H1 (cell line): ENCODE measurements around the gene GNAI1. TPM values are rescaled to one million over a fixed set of nuclear protein-coding genes. Genes with fewer than 3 reads are reported as not detected.

Experiments used
- CTCF ChIA-PET: fragments of 300-600 bp; sonication (Branson Sonifier 250); formaldehyde crosslinking; loops from one replicate; lab custom pipeline; 2021; ENCODE audit not compliant: partially characterized antibody; lab: Charles Lee
- POLR2A ChIA-PET: fragments of 300-600 bp; sonication (Branson Sonifier 250); formaldehyde crosslinking; loops from one replicate; lab custom pipeline; 2021; ENCODE audit warnings: inconsistent platforms; ENCODE audit not compliant: partially characterized antibody; lab: Charles Lee
- DNase-seq, 2 experiments: peaks; one replicate each; pipeline versions ENCODE4 v3.0.0 to v3.0.0-alpha.2; 2010 to 2022; ENCODE audit warnings: low spot score in 2 of 2, low read depth in 1 of 2, mixed read lengths in 1 of 2
- FAIRE-seq: peaks from 2 replicates; lab custom pipeline; 2011; peaks lifted over from hg19 to GRCh38; lab: Jason Lieb, UNC
- H2AFZ ChIP-seq: 2 replicates; pipeline ENCODE4 v1.8.1; 2012; ENCODE audit warnings: low read length, inconsistent platforms
- H2AK5ac ChIP-seq: 2 replicates; pipeline ENCODE4 v1.6.1; 2013; ENCODE audit warnings: low read depth, low read length
- H2BK120ac ChIP-seq: replicated peaks from 2 replicates; pipeline ENCODE3; 2013; ENCODE audit warnings: low read depth, low read length, inconsistent platforms
- H2BK12ac ChIP-seq: 2 replicates; pipeline ENCODE4 v1.6.1; 2013; ENCODE audit warnings: low read depth, low read length
- H2BK15ac ChIP-seq: 2 replicates; pipeline ENCODE4 v1.6.1; 2013; ENCODE audit warnings: low read length
- H2BK20ac ChIP-seq: 2 replicates; pipeline ENCODE4 v1.6.1; 2013; ENCODE audit warnings: low read length
- H2BK5ac ChIP-seq: 2 replicates; pipeline ENCODE4 v1.6.1; 2013; ENCODE audit warnings: low read depth, low read length
- H3K14ac ChIP-seq: 2 replicates; pipeline ENCODE4 v1.6.1; 2013; ENCODE audit warnings: inconsistent platforms; ENCODE audit not compliant: insufficient read length
- H3K18ac ChIP-seq: 2 replicates; pipeline ENCODE4 v1.6.1; 2013; ENCODE audit warnings: low read length; ENCODE audit errors: extremely low read depth
- H3K23ac ChIP-seq: 2 replicates; pipeline ENCODE4 v1.6.1; 2013; ENCODE audit warnings: inconsistent platforms; ENCODE audit not compliant: insufficient read length
- H3K23me2 ChIP-seq: 2 replicates; pipeline ENCODE4 v1.6.1; 2013; ENCODE audit warnings: low read depth, low read length
- H3K27ac ChIP-seq: 2 replicates; pipeline ENCODE4 v1.6.1; 2011; ENCODE audit warnings: low read depth, low read length, inconsistent platforms
- H3K27me3 ChIP-seq, 4 experiments: replicated peaks in 1 of 4; 1 replicate in 1 of 4; 2 replicates in 3 of 4; pipeline versions ENCODE4 v1.6.1 to v1.8.1; 2011 to 2013; ENCODE audit warnings: low read length in 3 of 4, mild to moderate bottlenecking in 3 of 4, inconsistent platforms in 2 of 4, mixed read lengths in 2 of 4, moderate library complexity in 1 of 4; ENCODE audit not compliant: control insufficient read depth in 3 of 4, insufficient read depth in 3 of 4; ENCODE audit errors: extremely low read depth in 1 of 4
- H3K36me3 ChIP-seq, 4 experiments: 2 replicates each; pipeline versions ENCODE4 v1.6.1 to v1.8.1; 2011 to 2013; ENCODE audit warnings: mild to moderate bottlenecking in 4 of 4, low read length in 3 of 4, moderate library complexity in 2 of 4, control low read depth in 1 of 4, inconsistent platforms in 1 of 4; ENCODE audit not compliant: insufficient read depth in 4 of 4, control insufficient read depth in 2 of 4
- H3K4ac ChIP-seq: replicated peaks from 2 replicates; pipeline ENCODE3; 2013; ENCODE audit warnings: low read length, low read depth, mixed read lengths, inconsistent platforms; ENCODE audit not compliant: insufficient read length
- H3K4me1 ChIP-seq, 4 experiments: replicated peaks in 1 of 4; 1 replicate in 1 of 4; 2 replicates in 3 of 4; pipeline versions ENCODE4 v1.6.1 to v1.8.1; 2011 to 2013; ENCODE audit warnings: low read length in 3 of 4, inconsistent platforms in 2 of 4, mixed read lengths in 1 of 4; ENCODE audit not compliant: insufficient read depth in 4 of 4, control insufficient read depth in 3 of 4
- H3K4me2 ChIP-seq, 2 experiments: 2 replicates each; pipeline versions ENCODE4 v1.6.1 to v1.8.1; 2011 to 2013; ENCODE audit warnings: low read depth in 2 of 2, low read length in 2 of 2, control low read depth in 1 of 2, inconsistent platforms in 1 of 2, mild to moderate bottlenecking in 1 of 2; ENCODE audit not compliant: insufficient read depth in 1 of 2
- H3K4me3 ChIP-seq, 4 experiments: fragments of 200-600, 300-600 bp in 1 of 4; sonication (generic), shearing (Covaris generic), sonication (Bioruptor Twin) in 1 of 4; 2 replicates each; pipeline versions ENCODE4 v1.5.1 to v1.8.1; 2011 to 2016; ENCODE audit warnings: low read length in 4 of 4, low read depth in 3 of 4, control low read depth in 2 of 4, inconsistent platforms in 2 of 4, mild to moderate bottlenecking in 2 of 4, mixed read lengths in 1 of 4, moderate library complexity in 1 of 4; ENCODE audit not compliant: insufficient read depth in 2 of 4; ENCODE audit errors: extremely low read depth in 1 of 4
- H3K56ac ChIP-seq: replicated peaks from 2 replicates; pipeline ENCODE3; 2013; ENCODE audit warnings: low read depth, mild to moderate bottlenecking, mixed read lengths, low read length, inconsistent platforms; ENCODE audit not compliant: insufficient read length
- H3K79me1 ChIP-seq: 2 replicates; pipeline ENCODE4 v1.6.1; 2013; ENCODE audit warnings: low read depth, low read length, control low read depth
- H3K79me2 ChIP-seq, 2 experiments: 2 replicates each; pipeline versions ENCODE4 v1.6.1 to v1.8.1; 2012 to 2013; ENCODE audit warnings: low read length in 2 of 2, mild to moderate bottlenecking in 2 of 2, inconsistent platforms in 1 of 2; ENCODE audit not compliant: insufficient read depth in 2 of 2, control insufficient read depth in 1 of 2
- H3K9ac ChIP-seq, 4 experiments: replicated peaks in 1 of 4; 1 replicate in 1 of 4; 2 replicates in 3 of 4; pipeline versions ENCODE4 v1.6.1 to v1.8.1; 2011 to 2013; ENCODE audit warnings: low read depth in 3 of 4, low read length in 3 of 4, control low read depth in 2 of 4, mild to moderate bottlenecking in 2 of 4, moderate library complexity in 2 of 4, inconsistent platforms in 1 of 4; ENCODE audit errors: extremely low read depth in 1 of 4
- H3K9me3 ChIP-seq, 2 experiments: 2 replicates each; pipeline versions ENCODE4 v1.6.1 to v1.8.1; 2012 to 2013; ENCODE audit warnings: mild to moderate bottlenecking in 2 of 2, moderate library complexity in 2 of 2, control low read depth in 1 of 2, inconsistent platforms in 1 of 2, low read depth in 1 of 2, low read length in 1 of 2, mixed read lengths in 1 of 2; ENCODE audit not compliant: insufficient read depth in 2 of 2
- H4K20me1 ChIP-seq, 2 experiments: replicated peaks in 1 of 2; 2 replicates each; pipeline versions ENCODE3 to v1.8.1; 2011 to 2013; ENCODE audit warnings: inconsistent platforms in 2 of 2, low read length in 2 of 2, mild to moderate bottlenecking in 1 of 2; ENCODE audit not compliant: insufficient read depth in 2 of 2, control insufficient read depth in 1 of 2
- H4K5ac ChIP-seq: 2 replicates; pipeline ENCODE4 v1.6.1; 2013; ENCODE audit warnings: low read length, low read depth, mixed read lengths, inconsistent platforms; ENCODE audit not compliant: insufficient read length
- H4K8ac ChIP-seq: 2 replicates; pipeline ENCODE4 v1.8.0; 2013; ENCODE audit warnings: mild to moderate bottlenecking, moderate library complexity, low read length, inconsistent platforms; ENCODE audit not compliant: insufficient read depth; ENCODE audit errors: extremely low read depth
- H4K91ac ChIP-seq: replicated peaks from 2 replicates; pipeline ENCODE3; 2013; ENCODE audit warnings: low read length, mixed read lengths, inconsistent platforms; ENCODE audit not compliant: insufficient read length
- EGR1 ChIP-seq: IDR thresholded peaks from 2 replicates; pipeline ENCODE4 v1.6.1; 2011; ENCODE audit warnings: low read depth, low read length, borderline replicate concordance
- HDAC2 ChIP-seq, 2 experiments: fragments of 300-600 bp in 1 of 2; sonication (generic) in 1 of 2; IDR thresholded peaks; 2 replicates each; pipeline ENCODE4 v1.6.1; 2011 to 2012; ENCODE audit warnings: low read depth in 2 of 2, low read length in 2 of 2, mild to moderate bottlenecking in 2 of 2, moderate library complexity in 2 of 2, borderline replicate concordance in 1 of 2, inconsistent platforms in 1 of 2
- POU5F1 ChIP-seq: IDR thresholded peaks from 2 replicates; pipeline ENCODE4 v1.6.1; 2011; ENCODE audit warnings: low read depth, mild to moderate bottlenecking, low read length, moderate library complexity
- SIN3A ChIP-seq, 2 experiments: IDR thresholded peaks in 1 of 2; conservative IDR thresholded peaks in 1 of 2; 2 replicates each; pipeline ENCODE4 v1.6.1; 2011 to 2012; ENCODE audit warnings: low read length in 2 of 2, improper control_type of control experiment in 1 of 2, low read depth in 1 of 2, mild to moderate bottlenecking in 1 of 2
- TAF7 ChIP-seq: optimal IDR thresholded peaks from 2 replicates; pipeline ENCODE3; 2011; ENCODE audit warnings: low read depth, mild to moderate bottlenecking, inconsistent platforms, low read length, moderate library complexity, borderline replicate concordance
- TEAD4 ChIP-seq: IDR thresholded peaks from 2 replicates; pipeline ENCODE4 v1.6.1; 2012; ENCODE audit warnings: low read depth, low read length, inconsistent platforms, mixed read lengths
- WGBS, 2 experiments: shearing (Covaris generic) in 1 of 2; methylation state at CpG; one replicate each; pipeline versions ENCODE4 v1.1.6 to v1.1.7; 2013 to 2015; ENCODE audit warnings: low lambda C conversion rate in 2 of 2, mixed read lengths in 2 of 2, inconsistent platforms in 1 of 2, low coverage in 1 of 2, missing lambda C conversion rate in 1 of 2; ENCODE audit not compliant: insufficient replicate concordance in 2 of 2, insufficient coverage in 1 of 2, insufficient read length in 1 of 2; ENCODE audit errors: extremely low coverage in 1 of 2, missing lambda C conversion rate in 1 of 2; 5-methylcytosine and 5-hydroxymethylcytosine counted together
- polyA plus RNA-seq, 7 experiments: library from polyadenylated mRNA; depleted of rRNA in 3 of 7; stranded (reverse) in 5 of 7; unstranded in 2 of 7; fragments of >200 nt in 5 of 7; fragments of 200-250 nt in 2 of 7; gene quantifications; 1 replicate in 5 of 7; 2 replicates in 1 of 7; 4 replicates in 1 of 7; pipeline versions ENCODE4 v1.2.1 to v1.2.3, GENCODE V29; 2011 to 2013; ENCODE audit warnings: missing spikeins in 2 of 7, mixed read lengths in 2 of 7
- total RNA-seq: library from RNA; stranded (reverse); fragmentation: NEBNext Ultra II Directional; extraction: Animal tissue kit (Norgen Biotek cat#: 25700); gene quantifications from 2 replicates; pipeline ENCODE4 v1.2.1, GENCODE V29; 2021

The GNAI1 gene
- total and polyA plus RNA-seq, 2 of the 8 experiments (the other 6 are each of a cell fraction or from before 2014, with no cell fraction given), result 8.0 to 29.5 TPM

DNA sequence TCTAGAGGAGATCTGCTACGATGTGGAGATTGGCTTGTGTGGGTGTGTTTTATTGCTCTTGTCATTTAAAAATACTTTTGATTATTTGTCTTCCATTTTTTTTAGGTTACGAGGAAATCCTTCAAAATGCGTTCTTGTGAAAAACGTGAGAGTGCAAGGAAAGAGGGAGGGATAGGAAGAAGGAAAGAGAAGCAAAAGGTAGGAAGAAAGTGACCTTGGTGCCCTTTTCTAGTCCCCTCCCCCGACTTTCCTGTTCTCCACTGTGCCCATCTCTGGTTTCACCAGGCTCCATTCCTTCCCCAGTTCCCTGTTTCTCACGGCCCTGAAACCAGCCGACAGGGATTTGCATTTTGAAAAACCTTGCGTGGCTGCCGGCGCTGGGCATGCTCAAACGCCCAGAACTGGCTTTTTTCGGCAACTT lies 506 bp upstream of the GNAI1 start:
- H3K9ac ChIP-seq, result peak overlapping the region in 2 of 4 experiments; percentile 47 to 66; a peak in 4 of 7 replicates
- H4K5ac ChIP-seq, result no peak overlapping the region
- CTCF ChIA-PET, result interaction anchor here (0.6 to 2.0 kb wide), 17 partner anchors 11 to 355 kb away, joined by 3 to 11 read pairs (median 3); no protein-coding TSS in a partner anchor
- peak overlapping the region; percentile 88 for H3K18ac ChIP-seq
- peaks cover 3% of the 10 kb centered on the region; the same call in 1 of the 2 replicates for H3K79me1 ChIP-seq
- H4K20me1 ChIP-seq, result peaks cover 0 to 3% of the 10 kb centered on the region in 2 experiments
- 7% methylated on average over 12 of the region's 12 CpGs; no CpG with 5 or more reads in 1 of the 2 experiments for WGBS, 2 experiments
- H2BK5ac ChIP-seq, result peak overlapping the region; percentile 84; the same call in 1 of the 2 replicates
- peaks cover 3 to 36% of the 10 kb centered on the region in 2 experiments; a peak in 3 of 4 replicates for H3K79me2 ChIP-seq
- POLR2A ChIA-PET, result interaction anchor here (1.1 to 2.3 kb wide), 5 partner anchors 12 to 167 kb away, joined by 3 to 6 read pairs (median 4); no protein-coding TSS in a partner anchor
- no peak for DNase-seq
- H2BK12ac ChIP-seq, result no peak overlapping the region
- peaks cover 0 to 10% (median 4%) of the 10 kb centered on the region in 4 experiments; a peak in 2 of 7 replicates for H3K4me1 ChIP-seq
- H3K36me3 ChIP-seq, result no peaks in the 10 kb centered on the region
- H2AFZ ChIP-seq, result peak overlapping the region; percentile 98
- H3K27ac ChIP-seq, result peak overlapping the region; percentile 76
- H2BK15ac ChIP-seq, result no peak overlapping the region
- no peak overlapping the region for H4K91ac ChIP-seq
- H3K9me3 ChIP-seq, result no peaks in the 10 kb centered on the region
- FAIRE-seq, result no peak
- H3K23ac ChIP-seq, result no peak overlapping the region
- H3K4me2 ChIP-seq, result peak overlapping the region; percentile 86 to 100
- H2BK20ac ChIP-seq, result no peak overlapping the region; the same call in 1 of the 2 replicates
- H3K4ac ChIP-seq, result no peak overlapping the region
- H3K56ac ChIP-seq, result no peak overlapping the region
- peak overlapping the region; percentile 75 for H2BK120ac ChIP-seq
- H4K8ac ChIP-seq, result no peak overlapping the region
- H3K27me3 ChIP-seq, result peaks cover 0 to 7% (median 3%) of the 10 kb centered on the region in 4 experiments; a peak in 4 of 7 replicates
- H2AK5ac ChIP-seq, result no peak overlapping the region
- peak overlapping the region; percentile 76 to 98 (median 91) for H3K4me3 ChIP-seq
- TF ChIP-seq HDAC2 (IDR thresholded peaks at IDR 0.05; ENCODE audit: borderline replicate concordance in 1 of 2, low read depth in 2 of 2, low read length in 2 of 2), result no peak
- TF ChIP-seq EGR1, result peak; percentile 46
- no peak for TF ChIP-seq TAF7
- no peak for TF ChIP-seq POU5F1
- 0 out of 4 replicates have a peak, but pooled peaks of 1 of the 2 experiments have one; percentile 53 for TF ChIP-seq SIN3A (conservative IDR thresholded peaks at IDR 0.05 in 1 of 2, IDR thresholded peaks at IDR 0.05 in 1 of 2; ENCODE audit: low read depth in 1 of 2, low read length in 2 of 2)
- TF ChIP-seq TEAD4, result no peak
- TF ChIP-seq, all 59 proteins: peak for 2
- Histone ChIP-seq H3K23me2 (peaks cover 7% of the 10 kb centered on the region), H3K14ac (no peak overlapping the region)
